Effector memory CD4-positive, alpha-beta T cell (primary cell): ENCODE measurements around the gene TRPT1.

ENCODE experiments used
- DNase-seq, 3 donors: peaks; one replicate each; pipeline ENCODE4 v3.0.0-alpha.2; 2020
- H3K27ac ChIP-seq: 2 replicates; pipeline ENCODE4 v1.7.0; 2013; ENCODE audit warnings: mild to moderate bottlenecking, low read length, moderate library complexity; ENCODE audit not compliant: insufficient read depth, poor library complexity, severe bottlenecking
- H3K27me3 ChIP-seq: replicated peaks from 2 replicates; pipeline ENCODE4 v1.7.0; 2013; ENCODE audit warnings: mild to moderate bottlenecking, low read length; ENCODE audit not compliant: insufficient read depth, control insufficient read depth, poor library complexity, severe bottlenecking
- H3K36me3 ChIP-seq: 2 replicates; pipeline ENCODE4 v1.7.0; 2013; ENCODE audit warnings: mild to moderate bottlenecking, low read length, moderate library complexity; ENCODE audit not compliant: control insufficient read depth, insufficient read depth
- H3K4me1 ChIP-seq: 2 replicates; pipeline ENCODE4 v1.7.0; 2013; ENCODE audit warnings: low read length, mild to moderate bottlenecking; ENCODE audit not compliant: control insufficient read depth, insufficient read depth, poor library complexity, severe bottlenecking
- H3K4me3 ChIP-seq: 2 replicates; pipeline ENCODE4 v1.7.0; 2013; ENCODE audit warnings: low read length, low read depth, mild to moderate bottlenecking; ENCODE audit not compliant: insufficient read depth, poor library complexity, severe bottlenecking
- H3K9me3 ChIP-seq: 2 replicates; pipeline ENCODE4 v1.7.0; 2013; ENCODE audit warnings: mild to moderate bottlenecking, low read length, moderate library complexity; ENCODE audit not compliant: control insufficient read depth

Gene TRPT1

DNA sequence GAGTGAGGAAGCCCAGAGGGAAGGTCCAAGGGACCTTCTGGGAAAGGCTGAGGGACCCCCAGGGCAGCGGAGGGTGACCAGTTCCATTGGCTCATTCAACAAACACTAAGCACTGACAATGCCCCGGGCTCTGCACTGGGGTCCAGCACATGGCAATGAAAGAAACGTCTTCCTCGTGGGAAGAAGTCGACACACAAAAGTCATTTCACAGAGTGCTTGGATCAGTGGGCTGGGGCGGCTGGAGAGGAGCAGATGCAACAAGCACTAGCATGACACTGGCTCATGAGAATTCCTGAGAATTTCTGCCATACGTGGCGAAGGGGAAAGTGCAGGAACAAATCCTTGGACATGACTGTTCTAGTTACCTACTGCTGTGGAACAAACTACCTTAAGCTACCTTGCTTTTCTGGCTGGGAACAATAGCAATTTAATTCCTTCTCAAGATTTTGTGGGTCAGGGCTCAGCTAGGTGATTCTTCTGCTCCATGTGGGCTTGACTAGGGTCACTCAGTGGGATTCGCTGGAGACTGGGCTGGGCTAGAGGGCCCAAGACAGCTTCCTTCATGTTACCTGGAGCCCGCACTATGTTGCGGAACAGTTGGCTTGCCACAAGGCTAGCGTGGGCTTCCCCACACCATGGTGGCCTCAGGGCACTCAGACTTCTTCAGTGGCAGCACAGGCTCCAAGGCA lies 46.9 kb downstream of the TRPT1 start:
- DNase-seq = no peak
- Histone ChIP-seq H3K27ac (no peak overlapping the region), H3K36me3 (no peaks in the 10 kb centered on the region), H3K27me3 (no peaks in the 10 kb centered on the region), H3K4me1 (no peaks in the 10 kb centered on the region), H3K4me3 (no peak overlapping the region), H3K9me3 (no peaks in the 10 kb centered on the region)

- Histone ChIP-seq H3K4me1 (no peaks in the 10 kb centered on the region), H3K9me3 (no peaks in the 10 kb centered on the region), H3K36me3 (no peaks in the 10 kb centered on the region), H3K27ac (no peak overlapping the region), H3K4me3 (no peak overlapping the region), H3K27me3 (no peaks in the 10 kb centered on the region)
- no peak for DNase-seq
Measured at GRCh38 chr11:64178203-64178602, 47.8 kb downstream of the TRPT1 start.

DNA sequence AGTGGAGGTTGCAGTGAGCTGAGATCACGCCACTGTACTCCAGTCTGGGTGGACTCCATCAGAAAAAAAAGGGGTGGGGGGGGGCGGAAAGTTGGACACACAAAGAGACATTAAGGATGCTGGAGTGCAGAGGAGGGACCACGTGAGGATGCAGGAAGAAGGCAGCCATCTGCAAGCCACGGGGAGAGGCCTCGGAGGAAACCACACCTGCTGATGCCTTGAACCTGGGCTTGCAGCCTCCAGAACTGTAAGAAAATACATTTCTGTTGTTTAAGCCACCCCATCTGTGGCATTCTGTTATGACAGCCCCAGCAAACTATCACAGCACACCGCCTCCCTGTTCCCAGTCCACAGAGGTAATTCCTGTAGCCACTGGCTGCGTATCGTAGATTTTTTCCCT lies 49.2 kb downstream of the TRPT1 start:
- Histone ChIP-seq H3K27me3 (no peaks in the 10 kb centered on the region), H3K9me3 (no peaks in the 10 kb centered on the region), H3K36me3 (no peaks in the 10 kb centered on the region), H3K4me1 (no peaks in the 10 kb centered on the region), H3K4me3 (no peak overlapping the region), H3K27ac (no peak overlapping the region)
- no peak for DNase-seq
